ENCODE measurements around the gene SPNS3.
A peak's percentile ranks its signal among the peaks of the same experiment; 100 is the strongest.

SPNS3 gene

GRCh38 chr17:4433515-4434031 is at the start of gene SPNS3:
TSS of gene SPNS3 (plus strand) at chr17:4433940. CDS start at chr17:4433968, 28 bp downstream.
- peak in 1 of 2 donors; percentile 14 for DNase-seq (ENCODE audit: low read depth in 2 of 2)

GRCh38 chr17:4386406-4386805 is 47.3 kb upstream of the SPNS3 start:
- DNase-seq (ENCODE audit: low read depth in 2 of 2) = no peak

DNA sequence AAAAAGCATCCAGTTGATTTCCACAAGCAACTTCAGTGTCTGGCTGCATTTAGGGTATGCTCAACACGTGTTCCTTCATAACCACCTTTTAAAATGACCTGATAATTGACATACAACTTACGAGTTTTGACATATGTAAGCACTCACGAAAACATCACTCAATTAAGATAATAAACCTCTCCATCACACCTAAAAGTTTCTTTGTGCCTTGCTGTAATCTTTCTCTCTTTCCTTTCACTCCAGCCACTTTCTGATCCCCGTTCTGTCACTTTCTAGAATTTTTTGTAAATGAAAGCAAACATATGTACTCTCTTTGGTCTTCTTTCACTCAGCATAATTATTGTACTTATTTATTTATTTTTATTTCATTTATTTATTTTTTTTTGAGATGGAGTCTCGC is 46.6 kb upstream of the SPNS3 start:
- no peak for DNase-seq (ENCODE audit: low read depth in 2 of 2)

GRCh38 chr17:4389079-4389478 is 44.7 kb upstream of the SPNS3 start:
- no peak for DNase-seq (ENCODE audit: low read depth in 2 of 2)

DNA sequence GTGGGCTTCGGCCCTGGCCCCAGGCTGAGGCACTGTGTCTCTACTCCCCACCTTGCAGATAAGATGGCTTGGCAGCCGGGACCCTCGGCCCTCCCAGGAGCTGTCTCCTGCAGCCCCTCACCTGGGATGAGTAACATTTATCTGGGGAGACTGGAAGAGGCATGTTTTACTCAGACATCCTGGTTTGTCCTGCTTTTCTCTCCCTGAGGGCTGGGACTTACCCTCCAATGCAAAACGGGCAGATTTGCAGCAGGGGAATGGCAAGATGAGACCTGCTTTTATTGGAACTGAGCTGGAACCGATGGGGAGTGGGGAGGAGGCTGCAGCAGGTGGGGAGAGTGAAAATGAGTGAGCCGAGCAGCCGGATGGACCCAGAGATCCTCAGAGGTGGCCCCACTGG is 39.9 kb upstream of the SPNS3 start:
- DNase-seq (ENCODE audit: low read depth in 2 of 2) = no peak

DNA sequence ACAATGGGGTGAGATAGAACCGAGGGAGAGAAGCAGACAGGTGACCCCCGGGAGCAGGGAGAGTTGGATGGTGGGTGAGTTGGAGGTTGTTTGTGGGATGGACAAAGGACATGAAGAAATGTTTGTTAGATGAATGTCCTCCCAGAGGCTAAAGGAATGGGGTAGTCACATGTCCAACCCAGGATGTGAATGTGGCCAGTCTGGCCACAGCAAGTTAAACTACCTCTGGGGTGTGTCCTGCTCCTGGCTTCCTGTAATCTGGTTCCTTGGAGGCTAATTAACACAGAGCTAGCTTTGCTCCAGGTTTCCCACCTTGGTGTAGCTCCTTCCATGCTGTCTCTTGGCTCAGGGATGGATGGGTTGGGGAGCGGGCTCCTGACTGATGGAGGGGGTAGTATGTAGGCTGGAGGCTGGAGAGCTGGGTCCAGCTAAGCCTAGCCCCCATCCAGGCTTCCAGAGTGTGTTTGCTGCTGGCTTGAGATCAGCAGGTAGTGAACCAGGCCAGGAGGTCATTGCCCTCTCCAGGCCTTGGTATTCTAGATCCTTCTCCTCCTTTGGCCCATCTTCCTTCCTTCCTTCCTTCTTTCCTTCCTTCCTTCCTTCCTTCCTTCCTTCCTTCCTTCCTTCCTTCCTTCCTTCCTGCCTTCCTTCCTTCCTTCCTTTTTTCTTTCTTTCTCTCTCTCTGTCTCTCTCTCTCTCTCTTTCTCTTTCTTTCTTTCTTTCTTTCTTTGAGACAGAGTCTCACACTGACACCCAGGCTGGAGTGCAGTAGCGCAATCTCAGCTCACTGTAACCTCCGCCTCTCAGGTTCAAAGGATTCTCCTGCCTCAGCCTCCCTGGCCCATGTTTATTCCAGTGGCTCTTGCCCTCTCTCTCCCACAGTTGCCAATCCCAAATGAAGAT is 39.3 kb upstream of the SPNS3 start:
- no peak for DNase-seq (ENCODE audit: low read depth in 2 of 2)

GRCh38 chr17:4395111-4395478 is 38.6 kb upstream of the SPNS3 start:
- no peak for DNase-seq (ENCODE audit: low read depth in 2 of 2)

DNA sequence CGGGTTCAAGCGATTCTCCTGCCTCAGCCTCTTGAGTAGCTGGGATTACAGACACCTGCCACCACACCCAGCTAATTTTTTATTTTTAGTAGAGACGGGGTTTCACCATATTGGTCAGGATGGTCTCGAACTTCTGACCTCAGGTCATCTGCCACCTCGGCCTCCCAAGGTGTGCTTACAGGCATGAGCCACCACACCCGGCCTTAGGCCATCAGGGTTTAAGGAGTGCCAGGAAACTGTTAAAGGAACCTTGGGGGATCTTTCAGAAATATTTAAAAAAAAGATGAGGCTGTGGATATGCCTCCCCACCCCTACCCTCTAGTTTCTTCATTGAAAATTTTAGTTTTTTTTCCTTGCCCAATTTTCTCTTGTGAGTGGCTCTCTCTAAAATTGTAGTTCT is 35.9 kb upstream of the SPNS3 start:
- DNase-seq (ENCODE audit: low read depth in 2 of 2) = no peak

- DNase-seq (ENCODE audit: low read depth in 2 of 2) = no peak
Observed at GRCh38 chr17:4405038-4405669, 28.6 kb upstream of the SPNS3 start.

DNA sequence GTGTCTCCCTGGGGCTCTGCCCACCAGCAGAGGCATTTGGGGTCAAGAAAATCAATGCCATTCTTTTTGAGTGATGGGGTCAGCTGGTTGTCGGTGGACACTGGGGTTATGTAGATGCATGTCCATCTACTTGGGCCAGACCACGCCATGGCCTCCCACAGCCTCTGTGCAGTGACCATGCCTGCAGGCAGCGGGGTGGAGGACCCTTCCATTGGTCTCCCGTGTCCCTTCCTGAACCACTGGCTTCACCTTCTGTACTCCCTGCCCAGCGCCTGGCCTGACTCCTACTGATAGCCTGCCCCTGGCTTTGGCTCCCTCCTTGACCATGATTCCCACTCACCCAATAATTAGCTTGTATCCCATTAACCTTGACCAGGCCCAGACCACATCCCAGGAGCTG is 28.0 kb upstream of the SPNS3 start:
- DNase-seq (ENCODE audit: low read depth in 2 of 2) = no peak

DNA sequence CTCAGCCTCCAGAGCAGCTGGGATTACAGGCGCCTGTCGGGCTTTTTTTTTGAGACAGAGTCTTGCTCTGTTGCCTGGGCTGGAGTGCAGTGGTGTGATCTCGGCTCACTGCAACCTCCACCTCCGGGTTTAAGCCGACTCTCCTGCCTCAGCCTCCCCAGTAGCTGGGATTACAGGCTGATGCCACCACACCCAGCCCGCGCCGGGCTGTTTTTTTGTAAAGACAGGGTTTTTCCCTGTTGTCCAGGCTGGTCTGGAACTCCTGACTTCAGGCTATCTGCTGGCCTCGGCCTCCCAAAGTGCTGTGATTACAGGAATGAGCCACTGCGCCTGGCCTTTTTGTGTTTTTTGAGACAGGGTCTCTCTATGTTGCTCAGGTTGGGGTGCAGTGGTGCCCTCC is 27.4 kb upstream of the SPNS3 start:
- DNase-seq (ENCODE audit: low read depth in 2 of 2) = no peak

DNA sequence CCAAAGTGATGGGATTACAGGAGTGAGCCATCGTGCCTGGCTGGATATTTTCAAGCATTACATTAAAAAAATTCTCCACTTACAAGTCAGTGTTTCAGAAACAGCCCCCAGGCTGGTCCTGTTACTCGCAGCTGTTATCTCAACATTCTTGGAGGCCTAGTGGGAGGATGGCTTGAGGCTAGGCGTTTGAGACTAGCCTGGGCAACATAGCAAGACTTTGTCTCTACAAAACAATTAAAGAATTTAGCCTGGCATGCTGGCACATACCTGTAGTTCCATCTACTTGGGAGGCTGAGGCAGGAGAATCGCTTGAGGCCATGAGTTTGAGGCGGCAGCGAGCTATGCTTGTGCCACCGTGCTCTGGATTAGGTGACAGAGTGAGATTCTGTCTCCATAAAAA is 26.5 kb upstream of the SPNS3 start:
- no peak for DNase-seq (ENCODE audit: low read depth in 2 of 2)

DNA sequence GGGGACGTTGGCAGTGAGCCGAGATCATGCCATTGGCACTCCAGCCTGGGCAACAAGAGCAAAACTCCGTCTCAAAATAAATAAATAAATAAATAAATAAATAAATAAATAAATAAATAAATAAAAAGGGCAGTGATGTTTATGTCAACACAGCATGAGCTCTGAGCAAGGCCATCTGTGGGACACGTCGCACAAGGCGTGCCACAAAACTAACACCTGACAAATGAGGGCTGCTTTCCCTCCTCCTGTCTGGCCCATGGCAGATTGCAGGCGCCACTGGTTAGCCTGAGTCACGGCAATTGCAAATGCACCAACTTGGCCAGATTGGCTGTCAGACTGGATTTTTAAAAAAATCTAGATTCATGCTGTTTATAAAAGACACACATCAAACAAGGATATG is 25.9 kb upstream of the SPNS3 start:
- DNase-seq (ENCODE audit: low read depth in 2 of 2) = no peak

DNA sequence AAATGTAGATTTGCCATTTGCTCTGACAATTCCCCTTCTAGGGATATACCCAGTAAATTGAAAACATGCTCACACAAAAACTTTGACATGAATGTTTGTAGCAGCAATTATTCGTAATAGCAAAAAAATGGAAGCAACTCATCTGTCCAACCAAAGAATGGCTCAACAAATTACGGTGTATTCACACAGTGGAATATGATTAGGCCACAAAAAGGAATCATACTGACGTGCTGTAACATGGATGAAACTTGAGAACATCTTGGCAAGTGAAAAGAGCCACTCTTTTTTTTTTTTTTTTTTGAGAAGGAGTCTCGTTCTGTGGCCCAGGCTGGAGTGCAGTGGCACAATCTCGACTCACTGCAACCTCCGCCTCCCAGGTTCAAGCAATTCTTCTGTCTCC is 24.1 kb upstream of the SPNS3 start:
- no peak for DNase-seq (ENCODE audit: low read depth in 2 of 2)

GRCh38 chr17:4411201-4411600 is 22.5 kb upstream of the SPNS3 start:
- no peak for DNase-seq (ENCODE audit: low read depth in 2 of 2)

DNA sequence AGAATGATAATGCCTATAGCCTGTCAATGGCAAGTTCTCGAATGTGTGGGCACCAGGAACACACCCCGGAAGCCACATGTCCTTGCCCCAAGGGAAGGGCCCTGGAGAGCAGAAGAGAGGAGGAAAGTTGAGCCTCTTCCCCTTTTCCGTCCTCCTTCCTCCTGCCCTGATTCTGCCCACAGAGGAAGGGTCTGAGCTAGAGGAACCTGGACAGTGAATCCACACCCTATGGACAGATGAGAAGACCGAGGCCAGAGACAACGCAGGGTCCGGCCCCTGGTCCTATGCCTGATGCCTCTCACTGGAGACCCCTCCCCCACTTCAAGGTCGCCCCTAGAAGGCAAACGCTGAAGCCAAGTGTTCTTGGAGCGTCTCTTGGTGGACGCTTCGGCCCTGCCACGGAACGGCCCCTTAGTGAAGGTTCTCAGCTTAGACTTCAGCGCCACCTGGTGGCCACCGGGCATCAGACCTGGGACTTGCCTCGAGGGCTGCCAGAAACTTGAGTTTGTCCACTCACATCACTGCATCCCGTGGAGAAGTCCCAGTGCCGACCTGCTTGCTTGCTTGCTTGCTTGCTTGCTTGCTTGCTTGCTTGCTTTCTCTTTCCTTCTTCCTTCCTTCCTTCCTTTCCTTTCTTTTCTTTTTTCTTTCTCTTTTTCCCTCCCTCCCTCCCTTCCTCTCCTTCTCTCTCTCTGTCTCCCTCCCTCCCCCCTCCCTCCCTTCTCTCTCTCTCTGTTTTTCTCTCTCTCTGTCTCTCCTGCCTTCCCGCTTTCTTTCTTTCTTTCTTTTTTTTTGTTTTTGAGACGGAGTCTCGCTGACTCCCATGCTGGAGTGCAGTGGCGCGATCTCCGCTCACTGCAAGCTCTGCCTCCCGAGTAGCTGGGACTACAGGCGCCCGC is 20.6 kb upstream of the SPNS3 start:
- DNase-seq (ENCODE audit: low read depth in 2 of 2) = peak; percentile 63 to 78

DNA sequence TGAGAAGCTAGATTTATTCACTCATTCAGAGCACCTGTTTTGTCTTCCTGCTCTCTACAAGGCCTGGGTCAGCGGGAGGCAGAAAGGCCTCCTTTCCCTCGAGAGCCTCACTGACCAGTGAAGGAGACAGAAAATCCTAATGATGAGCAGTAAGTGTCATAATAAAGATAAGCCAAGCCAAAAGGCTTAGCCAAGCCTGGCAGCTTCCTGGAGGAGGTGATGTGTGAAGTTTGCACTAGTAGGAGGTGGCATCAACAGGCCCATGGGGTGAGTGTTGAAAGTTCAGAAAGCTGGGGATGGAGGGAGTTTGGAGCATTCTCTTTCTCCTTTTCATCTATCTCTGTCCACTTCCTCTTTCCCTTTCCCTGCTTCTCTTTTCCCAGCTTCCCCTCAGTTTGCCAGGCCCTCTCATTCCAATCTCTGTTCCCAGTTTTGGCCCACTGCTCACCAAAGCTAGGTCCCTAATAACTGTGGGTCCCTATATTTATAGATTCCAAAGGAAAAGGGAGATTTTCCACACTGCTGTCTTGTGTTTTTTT is 16.5 kb upstream of the SPNS3 start:
- no peak for DNase-seq (ENCODE audit: low read depth in 2 of 2)

DNA sequence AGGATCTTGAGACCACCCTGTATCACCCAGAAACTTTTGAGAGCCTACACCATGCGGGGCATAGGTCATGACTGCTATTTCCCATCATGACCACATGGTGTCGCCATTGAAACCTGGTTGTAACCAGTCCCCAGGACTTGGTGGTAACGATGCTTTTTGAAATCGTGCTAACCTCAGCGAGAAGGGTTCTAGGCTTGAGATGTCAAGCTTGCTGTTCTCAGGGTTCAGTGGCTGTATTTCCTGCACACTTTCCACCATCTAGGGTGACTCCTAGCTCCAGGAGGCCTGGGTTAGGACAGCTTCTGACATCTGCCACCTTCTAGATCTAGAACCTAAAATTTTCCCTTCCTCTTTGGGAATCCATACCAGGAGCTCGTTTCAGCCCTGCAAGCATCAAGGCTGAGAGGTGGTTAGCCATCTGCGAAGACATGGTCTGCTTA is 13.0 kb upstream of the SPNS3 start:
- peak in 1 of 2 donors; percentile 37 for DNase-seq (ENCODE audit: low read depth in 2 of 2)

DNA sequence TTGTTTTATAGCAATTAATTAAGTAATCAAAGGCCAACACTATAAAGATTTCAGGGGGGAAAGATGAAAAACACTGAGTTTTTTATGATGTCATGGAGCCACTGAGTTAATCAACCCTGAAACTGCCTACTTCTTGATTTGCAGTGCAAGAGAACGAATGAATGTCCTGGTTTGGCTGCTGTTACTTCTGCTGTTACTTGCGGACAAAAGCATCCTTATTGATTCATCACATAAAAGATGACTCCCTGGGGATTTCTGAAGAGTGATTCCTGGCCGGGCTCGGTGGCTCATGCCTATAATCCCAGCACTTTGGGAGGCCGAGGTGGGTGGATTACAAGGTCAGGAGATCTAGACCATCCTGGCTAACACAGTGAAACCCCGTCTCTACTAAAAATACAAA is 10.9 kb upstream of the SPNS3 start:
- DNase-seq (ENCODE audit: low read depth in 2 of 2) = no peak

- no peak for DNase-seq (ENCODE audit: low read depth in 2 of 2)
Observed at GRCh38 chr17:4425398-4425797, 8.3 kb upstream of the SPNS3 start.

GRCh38 chr17:4426499-4427208 is 7.1 kb upstream of the SPNS3 start:
- no peak for DNase-seq (ENCODE audit: low read depth in 2 of 2)

All from stimulated activated CD8-positive, alpha-beta memory T cell treated with anti-CD3 and anti-CD28 coated beads, Interleukin-15, amount 100 ng/mL, for 4 hours (primary cell).